Measurements from ENCODE around the gene FAF1.
"Not testable (repeated sequence)": the region's sequence is repeated elsewhere in the genome, so short reads cannot be mapped to it uniquely, and the experiment has no call there.

The FAF1 gene

GRCh38 chr1:50747394-50747793, 212.7 kb downstream of the FAF1 start:
- DNase-seq: no peak

GRCh38 chr1:50742523-50742922, 217.5 kb downstream of the FAF1 start:
- no peak for DNase-seq

GRCh38 chr1:50739125-50739524, 220.9 kb downstream of the FAF1 start:
- DNase-seq: no peak

GRCh38 chr1:50735443-50735842, 224.6 kb downstream of the FAF1 start:
- DNase-seq: peak; percentile 5

- DNase-seq: not testable (repeated sequence)
Measured at GRCh38 chr1:50727578-50727977, 232.5 kb downstream of the FAF1 start.

GRCh38 chr1:50724626-50725286, 235.3 kb downstream of the FAF1 start:
- DNase-seq: no peak

GRCh38 chr1:50720457-50721053, 239.5 kb downstream of the FAF1 start:
- DNase-seq: no peak

GRCh38 chr1:50719126-50719525, 240.9 kb downstream of the FAF1 start:
- DNase-seq: no peak

GRCh38 chr1:50717327-50717726, 242.7 kb downstream of the FAF1 start:
- DNase-seq: no peak

- not testable (repeated sequence) for DNase-seq
Measured at GRCh38 chr1:50716455-50716854, 243.6 kb downstream of the FAF1 start.

- DNase-seq: no peak
Measured at GRCh38 chr1:50710099-50710498, 250.0 kb downstream of the FAF1 start.

- DNase-seq: no peak
Measured at GRCh38 chr1:50707824-50708223, 252.2 kb downstream of the FAF1 start.

GRCh38 chr1:50705699-50706098, 254.4 kb downstream of the FAF1 start:
- no peak for DNase-seq

GRCh38 chr1:50705041-50705440, 255.0 kb downstream of the FAF1 start:
- DNase-seq: no peak

GRCh38 chr1:50704126-50704525, 255.9 kb downstream of the FAF1 start:
- peak; percentile 59 for DNase-seq

GRCh38 chr1:50703240-50703639, 256.8 kb downstream of the FAF1 start:
- DNase-seq: no peak

- no peak for DNase-seq
Measured at GRCh38 chr1:50702395-50702794, 257.7 kb downstream of the FAF1 start.

GRCh38 chr1:50701706-50702317, 258.3 kb downstream of the FAF1 start:
- DNase-seq: no peak

- no peak for DNase-seq
Measured at GRCh38 chr1:50700621-50701020, 259.4 kb downstream of the FAF1 start.

GRCh38 chr1:50700214-50700613, 259.9 kb downstream of the FAF1 start:
- DNase-seq: no peak

- DNase-seq: no peak
Measured at GRCh38 chr1:50699795-50700194, 260.3 kb downstream of the FAF1 start.

- no peak for DNase-seq
Measured at GRCh38 chr1:50697440-50698421, 262.3 kb downstream of the FAF1 start.

- DNase-seq: no peak
Measured at GRCh38 chr1:50693829-50694228, 266.2 kb downstream of the FAF1 start.

Measured in NCI-H510A treated with DMSO at 0.1 percent for 48 hours (cell line).